SU-DHL-6 (cell line): ENCODE data around the gene ROR1.

Experiments
- H2AFZ ChIP-seq: fragments of 200-600 bp; sonication (generic); 2 replicates; pipeline ENCODE4 v1.6.1; 2014; ENCODE audit warnings: low read depth, mild to moderate bottlenecking, moderate library complexity, mixed read lengths, antibody characterized with exemption, low read length; ENCODE audit not compliant: severe bottlenecking
- H3F3A ChIP-seq: fragments of 200-600 bp; shearing (Covaris generic); 2 replicates; pipeline ENCODE4 v1.6.0; 2016; ENCODE audit warnings: antibody characterized with exemption, mild to moderate bottlenecking; ENCODE audit not compliant: insufficient read depth
- H3K27ac ChIP-seq: fragments of 200-600 bp; sonication (generic); 2 replicates; pipeline ENCODE4 v1.5.1; 2016; ENCODE audit warnings: low read depth, mild to moderate bottlenecking, low read length, moderate library complexity, mixed read lengths
- H3K27me3 ChIP-seq: fragments of 200-600 bp; sonication (generic), shearing (Covaris generic); 2 replicates; pipeline ENCODE4 v1.6.0; 2014; ENCODE audit warnings: mild to moderate bottlenecking, low read length
- H3K36me3 ChIP-seq: fragments of 200-600 bp; sonication (generic); 2 replicates; pipeline ENCODE4 v1.6.1; 2014; ENCODE audit warnings: mild to moderate bottlenecking, low read length, mixed read lengths
- H3K4me2 ChIP-seq: fragments of 300-600, 200-600 bp; shearing (Covaris generic), sonication (generic); 2 replicates; pipeline ENCODE4 v1.6.0; 2014; ENCODE audit warnings: low read length, low read depth, mild to moderate bottlenecking; ENCODE audit not compliant: poor library complexity, severe bottlenecking
- H3K4me3 ChIP-seq: fragments of 200-600 bp; sonication (generic); 2 replicates; pipeline ENCODE4 v1.5.1; 2014; ENCODE audit warnings: antibody characterized with exemption, low read length, mild to moderate bottlenecking, mixed read lengths; ENCODE audit not compliant: insufficient read depth, poor library complexity, severe bottlenecking
- H3K79me2 ChIP-seq: fragments of 200-600 bp; sonication (generic); 2 replicates; pipeline ENCODE4 v1.6.1; 2014; ENCODE audit warnings: mild to moderate bottlenecking, low read length, moderate library complexity; ENCODE audit not compliant: insufficient read depth
- H3K9ac ChIP-seq: fragments of 200-600 bp; sonication (generic); 2 replicates; pipeline ENCODE4 v1.7.0; 2014; ENCODE audit warnings: mild to moderate bottlenecking, low read length
- H3K9me2 ChIP-seq: fragments of 200-600 bp; sonication (generic); replicated peaks from 2 replicates; pipeline ENCODE4 v1.6.1; 2014; ENCODE audit warnings: low read length; ENCODE audit not compliant: insufficient read depth
- H3K9me3 ChIP-seq: fragments of 200-600 bp; sonication (generic); 2 replicates; pipeline ENCODE4 v1.6.1; 2014; ENCODE audit warnings: low read length, mixed read lengths; ENCODE audit not compliant: insufficient read depth
- H4K20me1 ChIP-seq: fragments of 200-600 bp; sonication (generic); 2 replicates; pipeline ENCODE4 v1.6.1; 2014; ENCODE audit warnings: low read depth, mild to moderate bottlenecking, antibody characterized with exemption, low read length, moderate library complexity, mixed read lengths
- EZH2phosphoT487 ChIP-seq: fragments of 200-600 bp; sonication (generic), shearing (Covaris generic); conservative IDR thresholded peaks from 2 replicates; pipeline ENCODE4 v1.6.1; 2018; ENCODE audit warnings: mild to moderate bottlenecking, antibody characterized with exemption, low read length, moderate library complexity, mixed read lengths
- TF ChIP-seq, protein P1 (sequence below): fragments of 200-600 bp; sonication (generic); IDR thresholded peaks from one replicate; pipeline ENCODE4 v1.5.1; 2017; ENCODE audit warnings: antibody characterized with exemption, mild to moderate bottlenecking, low read length, moderate library complexity; ENCODE audit not compliant: insufficient read depth, poor library complexity, severe bottlenecking

Gene ROR1

GRCh38 chr1:63867429-63868176 is 93.8 kb downstream of the ROR1 start:
- TF ChIP-seq EZH2phosphoT487, result no peak
- TF ChIP-seq, protein P1, sequence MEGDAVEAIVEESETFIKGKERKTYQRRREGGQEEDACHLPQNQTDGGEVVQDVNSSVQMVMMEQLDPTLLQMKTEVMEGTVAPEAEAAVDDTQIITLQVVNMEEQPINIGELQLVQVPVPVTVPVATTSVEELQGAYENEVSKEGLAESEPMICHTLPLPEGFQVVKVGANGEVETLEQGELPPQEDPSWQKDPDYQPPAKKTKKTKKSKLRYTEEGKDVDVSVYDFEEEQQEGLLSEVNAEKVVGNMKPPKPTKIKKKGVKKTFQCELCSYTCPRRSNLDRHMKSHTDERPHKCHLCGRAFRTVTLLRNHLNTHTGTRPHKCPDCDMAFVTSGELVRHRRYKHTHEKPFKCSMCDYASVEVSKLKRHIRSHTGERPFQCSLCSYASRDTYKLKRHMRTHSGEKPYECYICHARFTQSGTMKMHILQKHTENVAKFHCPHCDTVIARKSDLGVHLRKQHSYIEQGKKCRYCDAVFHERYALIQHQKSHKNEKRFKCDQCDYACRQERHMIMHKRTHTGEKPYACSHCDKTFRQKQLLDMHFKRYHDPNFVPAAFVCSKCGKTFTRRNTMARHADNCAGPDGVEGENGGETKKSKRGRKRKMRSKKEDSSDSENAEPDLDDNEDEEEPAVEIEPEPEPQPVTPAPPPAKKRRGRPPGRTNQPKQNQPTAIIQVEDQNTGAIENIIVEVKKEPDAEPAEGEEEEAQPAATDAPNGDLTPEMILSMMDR, result no peak
- no peaks in the 10 kb centered on the region for H3K36me3 ChIP-seq
- H3K79me2 ChIP-seq, result no peaks in the 10 kb centered on the region
- H3K27ac ChIP-seq, result no peak overlapping the region
- H2AFZ ChIP-seq, result no peak overlapping the region
- no peaks in the 10 kb centered on the region for H3K27me3 ChIP-seq
- no peaks in the 10 kb centered on the region for H3F3A ChIP-seq
- no peaks in the 10 kb centered on the region for H3K9me3 ChIP-seq
- no peak overlapping the region for H3K9ac ChIP-seq
- H3K9me2 ChIP-seq, result no peaks in the 10 kb centered on the region
- no peak overlapping the region for H3K4me3 ChIP-seq
- no peak overlapping the region for H3K4me2 ChIP-seq
- H4K20me1 ChIP-seq, result no peaks in the 10 kb centered on the region

- no peaks in the 10 kb centered on the region for H3K9me3 ChIP-seq
- H3K79me2 ChIP-seq, result no peaks in the 10 kb centered on the region
- no peak for TF ChIP-seq EZH2phosphoT487
- TF ChIP-seq, protein P1, result no peak
- no peak overlapping the region for H3K4me2 ChIP-seq
- H3F3A ChIP-seq, result no peaks in the 10 kb centered on the region
- H3K27me3 ChIP-seq, result no peaks in the 10 kb centered on the region
- H3K27ac ChIP-seq, result no peak overlapping the region
- no peak overlapping the region for H2AFZ ChIP-seq
- H3K9me2 ChIP-seq, result no peaks in the 10 kb centered on the region
- H3K9ac ChIP-seq, result no peak overlapping the region
- H4K20me1 ChIP-seq, result no peaks in the 10 kb centered on the region
- H3K4me3 ChIP-seq, result no peak overlapping the region
- H3K36me3 ChIP-seq, result no peaks in the 10 kb centered on the region
Measured at GRCh38 chr1:63868268-63868781, 94.5 kb downstream of the ROR1 start.

- Histone ChIP-seq H3K4me2 (no peak overlapping the region), H2AFZ (no peak overlapping the region), H4K20me1 (no peaks in the 10 kb centered on the region), H3K4me3 (no peak overlapping the region), H3F3A (no peaks in the 10 kb centered on the region), H3K79me2 (no peaks in the 10 kb centered on the region), H3K27me3 (no peaks in the 10 kb centered on the region), H3K36me3 (no peaks in the 10 kb centered on the region), H3K9me3 (no peaks in the 10 kb centered on the region), H3K9me2 (no peaks in the 10 kb centered on the region), H3K9ac (no peak overlapping the region), H3K27ac (no peak overlapping the region)
- TF ChIP-seq, protein P1, result no peak
- no peak for TF ChIP-seq EZH2phosphoT487
Measured at GRCh38 chr1:63870152-63870551, 96.3 kb downstream of the ROR1 start.
